Measurements from ENCODE around the gene ADAMTS6.

The ADAMTS6 gene

DNA sequence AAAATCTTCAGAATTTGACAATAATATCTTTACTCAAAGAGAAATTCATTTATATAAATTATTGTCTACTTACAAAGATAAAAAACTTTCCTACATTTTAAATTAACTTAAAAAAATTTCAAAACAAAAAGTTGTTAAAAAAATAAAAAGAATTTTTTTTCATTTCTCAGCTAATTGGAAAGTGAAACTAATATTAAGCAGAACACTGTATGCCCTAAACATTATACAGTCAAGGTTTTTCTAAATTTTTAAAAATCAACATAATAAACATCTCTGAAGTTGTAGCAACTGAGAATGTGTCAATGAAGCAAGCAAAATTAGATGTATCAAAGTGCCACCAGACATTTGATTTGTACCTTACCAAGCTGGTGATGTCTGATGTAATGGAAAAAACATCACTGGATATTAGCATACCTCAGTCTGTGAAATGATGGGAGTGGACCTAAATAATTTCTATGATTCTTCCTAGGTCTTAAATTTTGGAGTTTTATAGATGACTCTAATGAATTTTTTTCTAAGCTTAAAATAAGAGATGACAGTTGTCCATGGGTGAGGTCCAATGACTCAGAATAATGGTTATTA lies 290.1 kb downstream of the ADAMTS6 start:
- Histone ChIP-seq H3K9ac (ENCODE audit: low read length) (no peak overlapping the region), H3K79me2 (ENCODE audit: insufficient read depth, low read length) (no peaks in the 10 kb centered on the region), H3K4me3 (ENCODE audit: insufficient read depth, low read length, poor library complexity, severe bottlenecking) (no peak overlapping the region), H3K27ac (ENCODE audit: low read depth, low read length) (no peak overlapping the region), H2AFZ (ENCODE audit: low read depth, low read length, severe bottlenecking) (no peak overlapping the region), H3K36me3 (ENCODE audit: low read length) (no peaks in the 10 kb centered on the region), H3K4me2 (ENCODE audit: low read depth, low read length, poor library complexity, severe bottlenecking) (no peak overlapping the region), H3K9me2 (replicated peaks; ENCODE audit: insufficient read depth, low read length) (no peaks in the 10 kb centered on the region), H3F3A (ENCODE audit: insufficient read depth) (no peaks in the 10 kb centered on the region), H3K27me3 (ENCODE audit: low read length) (no peaks in the 10 kb centered on the region), H3K9me3 (ENCODE audit: insufficient read depth, low read length) (no peaks in the 10 kb centered on the region), H4K20me1 (ENCODE audit: low read depth, low read length) (no peaks in the 10 kb centered on the region)
- TF ChIP-seq EZH2phosphoT487 (conservative IDR thresholded peaks at IDR 0.05; ENCODE audit: low read length), result no peak
- TF ChIP-seq, protein P1, sequence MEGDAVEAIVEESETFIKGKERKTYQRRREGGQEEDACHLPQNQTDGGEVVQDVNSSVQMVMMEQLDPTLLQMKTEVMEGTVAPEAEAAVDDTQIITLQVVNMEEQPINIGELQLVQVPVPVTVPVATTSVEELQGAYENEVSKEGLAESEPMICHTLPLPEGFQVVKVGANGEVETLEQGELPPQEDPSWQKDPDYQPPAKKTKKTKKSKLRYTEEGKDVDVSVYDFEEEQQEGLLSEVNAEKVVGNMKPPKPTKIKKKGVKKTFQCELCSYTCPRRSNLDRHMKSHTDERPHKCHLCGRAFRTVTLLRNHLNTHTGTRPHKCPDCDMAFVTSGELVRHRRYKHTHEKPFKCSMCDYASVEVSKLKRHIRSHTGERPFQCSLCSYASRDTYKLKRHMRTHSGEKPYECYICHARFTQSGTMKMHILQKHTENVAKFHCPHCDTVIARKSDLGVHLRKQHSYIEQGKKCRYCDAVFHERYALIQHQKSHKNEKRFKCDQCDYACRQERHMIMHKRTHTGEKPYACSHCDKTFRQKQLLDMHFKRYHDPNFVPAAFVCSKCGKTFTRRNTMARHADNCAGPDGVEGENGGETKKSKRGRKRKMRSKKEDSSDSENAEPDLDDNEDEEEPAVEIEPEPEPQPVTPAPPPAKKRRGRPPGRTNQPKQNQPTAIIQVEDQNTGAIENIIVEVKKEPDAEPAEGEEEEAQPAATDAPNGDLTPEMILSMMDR (IDR thresholded peaks at IDR 0.05; ENCODE audit: insufficient read depth, low read length, poor library complexity, severe bottlenecking), result no peak

DNA sequence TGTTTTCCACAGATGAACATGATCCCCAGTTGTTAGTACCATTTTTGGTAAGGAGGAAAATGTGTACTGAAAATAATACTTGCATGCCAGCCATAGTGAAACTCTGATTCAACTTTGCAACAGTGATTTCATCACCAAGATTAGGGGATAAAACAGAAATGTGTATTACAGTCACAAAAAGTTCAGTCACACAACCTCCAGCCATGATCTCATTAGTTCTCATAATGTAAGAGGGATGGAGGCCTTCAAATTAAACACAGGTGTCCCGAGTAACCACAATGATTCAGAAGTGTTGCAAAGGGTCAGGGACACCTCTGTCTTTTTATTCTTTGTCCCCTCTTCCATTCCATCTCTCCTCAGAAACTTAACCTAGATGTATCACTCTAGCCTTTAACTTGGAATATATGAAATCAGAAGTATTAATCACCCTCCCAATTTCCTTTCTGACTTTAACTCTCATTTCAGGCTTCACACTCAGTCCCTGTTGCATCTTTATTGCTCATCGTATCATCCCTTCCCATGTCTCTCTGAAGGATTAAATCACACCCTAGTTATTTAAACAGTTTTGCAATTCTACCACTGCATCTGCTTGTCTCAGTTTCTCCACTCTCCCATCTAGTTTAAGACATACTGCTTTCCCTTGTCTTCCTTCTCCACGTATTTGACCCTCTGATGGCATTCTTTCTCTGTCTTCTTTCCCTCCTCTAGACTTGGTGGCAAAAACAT lies 291.2 kb downstream of the ADAMTS6 start:
- Histone ChIP-seq H3K9me2 (replicated peaks; ENCODE audit: insufficient read depth, low read length) (no peaks in the 10 kb centered on the region), H3K27ac (ENCODE audit: low read depth, low read length) (no peak overlapping the region), H3K27me3 (ENCODE audit: low read length) (no peaks in the 10 kb centered on the region), H3K79me2 (ENCODE audit: insufficient read depth, low read length) (no peaks in the 10 kb centered on the region), H3K9ac (ENCODE audit: low read length) (no peak overlapping the region), H3K36me3 (ENCODE audit: low read length) (no peaks in the 10 kb centered on the region), H2AFZ (ENCODE audit: low read depth, low read length, severe bottlenecking) (no peak overlapping the region), H3K4me2 (ENCODE audit: low read depth, low read length, poor library complexity, severe bottlenecking) (no peak overlapping the region), H3F3A (ENCODE audit: insufficient read depth) (no peaks in the 10 kb centered on the region), H3K4me3 (ENCODE audit: insufficient read depth, low read length, poor library complexity, severe bottlenecking) (no peak overlapping the region), H3K9me3 (ENCODE audit: insufficient read depth, low read length) (no peaks in the 10 kb centered on the region), H4K20me1 (ENCODE audit: low read depth, low read length) (no peaks in the 10 kb centered on the region)
- no peak for TF ChIP-seq EZH2phosphoT487 (conservative IDR thresholded peaks at IDR 0.05; ENCODE audit: low read length)
- TF ChIP-seq, protein P1 (IDR thresholded peaks at IDR 0.05; ENCODE audit: insufficient read depth, low read length, poor library complexity, severe bottlenecking), result no peak

DNA sequence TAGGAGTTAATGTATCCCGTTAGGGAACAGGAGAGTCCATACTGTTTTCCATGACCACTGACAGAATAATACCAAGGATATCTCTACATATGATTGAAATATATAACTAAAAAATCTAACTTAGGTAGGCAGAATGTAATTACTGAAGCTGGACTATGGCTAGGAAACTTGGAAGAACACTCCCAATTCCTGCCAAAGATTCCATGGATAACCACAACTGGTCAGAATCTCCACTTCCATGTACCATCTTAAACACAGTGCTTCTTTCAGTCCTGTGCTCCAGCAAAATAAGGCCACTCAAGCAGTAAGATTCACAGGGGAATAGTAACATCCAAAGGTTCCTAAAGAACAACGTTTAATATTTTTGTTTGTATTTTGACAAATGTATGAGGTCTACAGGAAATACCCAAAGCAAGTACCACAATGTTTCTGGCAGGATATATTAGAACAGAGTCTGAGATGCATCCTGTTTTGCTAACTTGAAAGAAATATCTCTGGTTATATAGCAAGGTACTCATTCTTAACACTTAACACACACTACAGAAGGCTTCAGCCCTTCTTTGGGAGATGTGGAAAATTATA lies 295.0 kb downstream of the ADAMTS6 start:
- H2AFZ ChIP-seq (ENCODE audit: low read depth, low read length, severe bottlenecking), result no peak overlapping the region
- no peaks in the 10 kb centered on the region for H4K20me1 ChIP-seq (ENCODE audit: low read depth, low read length)
- H3K9ac ChIP-seq (ENCODE audit: low read length), result no peak overlapping the region
- no peak overlapping the region for H3K27ac ChIP-seq (ENCODE audit: low read depth, low read length)
- no peaks in the 10 kb centered on the region for H3K9me3 ChIP-seq (ENCODE audit: insufficient read depth, low read length)
- H3K9me2 ChIP-seq (replicated peaks; ENCODE audit: insufficient read depth, low read length), result no peaks in the 10 kb centered on the region
- TF ChIP-seq, protein P1 (IDR thresholded peaks at IDR 0.05; ENCODE audit: insufficient read depth, low read length, poor library complexity, severe bottlenecking), result no peak
- no peak for TF ChIP-seq EZH2phosphoT487 (conservative IDR thresholded peaks at IDR 0.05; ENCODE audit: low read length)
- H3K36me3 ChIP-seq (ENCODE audit: low read length), result no peaks in the 10 kb centered on the region
- no peak overlapping the region for H3K4me3 ChIP-seq (ENCODE audit: insufficient read depth, low read length, poor library complexity, severe bottlenecking)
- H3F3A ChIP-seq (ENCODE audit: insufficient read depth), result no peaks in the 10 kb centered on the region
- H3K4me2 ChIP-seq (ENCODE audit: low read depth, low read length, poor library complexity, severe bottlenecking), result no peak overlapping the region
- no peaks in the 10 kb centered on the region for H3K79me2 ChIP-seq (ENCODE audit: insufficient read depth, low read length)
- H3K27me3 ChIP-seq (ENCODE audit: low read length), result no peaks in the 10 kb centered on the region

All from SU-DHL-6 (cell line).